Duodenal mucosa (tissue), 2 donors: ENCODE measurements around the gene PRICKLE3.
"Not testable (repeated sequence)": the region's sequence is repeated elsewhere in the genome, so short reads cannot be mapped to it uniquely, and the experiment has no call there.

Experiments used
- H3K27ac ChIP-seq: one replicate; pipeline ENCODE4 v1.7.0; 2013; ENCODE audit warnings: low read depth, low read length
- H3K27me3 ChIP-seq, 2 donors: one replicate each; pipeline ENCODE4 v1.7.0; 2013; ENCODE audit warnings: low read length in 2 of 2, control low read depth in 1 of 2; ENCODE audit not compliant: insufficient read depth in 2 of 2, control insufficient read depth in 1 of 2
- H3K36me3 ChIP-seq, 2 donors: one replicate each; pipeline ENCODE4 v1.7.0; 2013; ENCODE audit warnings: low read length in 2 of 2, control low read depth in 1 of 2; ENCODE audit not compliant: insufficient read depth in 2 of 2, control insufficient read depth in 1 of 2
- H3K4me1 ChIP-seq, 2 donors: one replicate each; pipeline ENCODE4 v1.7.0; 2013; ENCODE audit warnings: low read length in 2 of 2, control low read depth in 1 of 2; ENCODE audit not compliant: insufficient read depth in 2 of 2, control insufficient read depth in 1 of 2
- H3K4me3 ChIP-seq, 2 donors: one replicate each; pipeline ENCODE4 v1.7.0; 2013; ENCODE audit warnings: low read length in 2 of 2, low read depth in 1 of 2
- H3K9ac ChIP-seq, 2 donors: one replicate each; pipeline ENCODE4 v1.7.0; 2013; ENCODE audit warnings: low read length in 2 of 2, low read depth in 1 of 2
- H3K9me3 ChIP-seq, 2 donors: one replicate each; pipeline ENCODE4 v1.7.0; 2013; ENCODE audit warnings: low read length in 2 of 2, control low read depth in 1 of 2; ENCODE audit not compliant: control insufficient read depth in 1 of 2

PRICKLE3 gene

DNA sequence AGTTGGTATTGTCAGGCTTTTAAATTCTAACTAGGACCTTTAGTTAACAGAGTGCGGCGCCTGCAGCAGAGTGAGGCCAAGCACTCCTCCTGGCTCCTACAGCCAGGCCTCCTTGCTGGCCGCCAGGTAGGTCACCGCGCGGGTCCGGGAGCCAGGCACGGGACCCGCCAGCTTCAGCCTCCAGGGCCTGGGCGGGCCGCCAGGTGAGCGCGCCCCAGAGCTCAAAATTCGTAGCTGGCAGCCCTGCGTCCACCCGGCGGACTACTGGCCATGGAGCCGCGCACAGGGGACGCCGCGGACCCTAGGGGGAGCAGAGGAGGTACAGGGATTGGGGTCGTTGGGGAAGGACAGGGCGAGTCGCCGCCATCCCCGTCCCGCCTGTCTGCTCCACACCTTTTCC, 23.6 kb downstream of the PRICKLE3 start, which contains the start of gene MAGIX:
TSS of gene MAGIX (plus strand) at position 139 of the 400 bp plus-strand sequence. CDS start at position 271, 132 bp downstream.
- peak within 1 kb of the TSS; percentile 66 to 77 for H3K9ac ChIP-seq
- peaks cover 5 to 19% of the 10 kb centered on the region in 2 donors for H3K4me1 ChIP-seq
- peak within 1 kb of the TSS; percentile 92 for H3K27ac ChIP-seq
- H3K27me3 ChIP-seq = no peaks in the 10 kb centered on the region
- no peaks in the 10 kb centered on the region for H3K36me3 ChIP-seq
- peak within 1 kb of the TSS in 1 of 2 donors; percentile 61 for H3K4me3 ChIP-seq
- H3K9me3 ChIP-seq = no peaks in the 10 kb centered on the region

DNA sequence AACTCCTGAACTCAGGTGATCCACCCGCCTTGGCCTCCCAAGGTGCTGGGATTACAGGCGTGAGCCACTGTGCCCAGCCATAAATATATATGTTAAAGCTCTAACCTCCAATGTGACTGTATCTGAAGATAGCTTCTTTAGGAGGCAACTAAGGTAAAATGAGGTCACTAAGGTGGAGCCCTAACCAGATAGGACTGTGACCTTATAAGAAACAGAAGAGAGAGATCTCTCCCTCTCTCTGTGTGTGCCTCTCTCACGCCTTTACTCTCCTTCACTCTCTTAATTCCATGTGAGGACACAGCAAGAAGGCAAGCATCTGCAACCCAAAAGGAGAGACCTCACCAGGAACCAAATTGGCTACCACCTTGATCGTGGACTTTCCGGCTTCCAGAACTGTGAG, 24.5 kb downstream of the PRICKLE3 start:
- no peaks in the 10 kb centered on the region for H3K9me3 ChIP-seq
- H3K27ac ChIP-seq = no peak overlapping the region
- H3K4me1 ChIP-seq = peaks cover 0 to 13% of the 10 kb centered on the region in 2 donors
- no peaks in the 10 kb centered on the region for H3K27me3 ChIP-seq
- H3K4me3 ChIP-seq = no peak overlapping the region
- no peak overlapping the region for H3K9ac ChIP-seq
- H3K36me3 ChIP-seq = no peaks in the 10 kb centered on the region

DNA sequence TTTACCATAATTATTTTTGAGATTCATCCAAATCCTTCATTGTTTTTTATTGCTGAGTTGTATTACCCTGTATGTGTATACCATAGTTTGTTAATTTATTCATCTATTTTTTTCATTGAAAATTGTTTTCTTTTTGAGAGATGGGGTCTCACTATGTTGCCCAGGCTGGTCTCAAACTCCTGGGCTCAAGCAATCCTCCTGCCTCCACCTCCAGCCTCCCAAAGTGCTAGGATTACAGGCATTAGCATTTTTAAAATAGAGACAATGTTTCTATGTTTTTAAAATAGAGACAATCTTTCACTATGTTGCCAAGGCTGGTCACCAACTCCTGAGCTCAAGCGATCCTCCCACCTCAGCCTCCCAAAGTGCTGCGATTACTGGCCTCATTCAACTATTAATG, 25.3 kb downstream of the PRICKLE3 start:
- H3K27ac ChIP-seq = no peak overlapping the region
- H3K27me3 ChIP-seq = no peaks in the 10 kb centered on the region
- no peak overlapping the region for H3K4me3 ChIP-seq
- H3K9ac ChIP-seq = no peak overlapping the region
- no peaks in the 10 kb centered on the region for H3K36me3 ChIP-seq
- H3K9me3 ChIP-seq = no peaks in the 10 kb centered on the region
- H3K4me1 ChIP-seq = peaks cover 0 to 13% of the 10 kb centered on the region in 2 donors

DNA sequence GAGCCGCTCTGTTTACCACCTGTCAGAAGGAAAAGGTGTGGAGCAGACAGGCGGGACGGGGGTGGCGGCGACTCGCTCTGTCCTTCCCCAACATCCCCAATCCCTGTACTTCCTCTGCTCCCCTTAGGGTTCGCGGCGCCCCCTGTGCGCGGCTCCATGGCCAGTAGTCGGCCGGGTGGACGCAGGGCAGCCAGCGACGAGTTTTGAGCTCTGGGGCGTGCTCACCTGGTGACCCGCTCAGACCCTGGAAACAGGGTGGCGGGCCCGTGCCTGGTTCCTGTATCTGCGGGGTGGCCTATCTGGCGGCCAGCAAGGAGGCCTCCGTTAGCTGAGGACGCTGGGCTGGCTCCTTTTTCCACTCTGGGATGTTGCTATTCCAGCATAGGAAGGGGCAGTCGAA, 29.0 kb downstream of the PRICKLE3 start:
- Histone ChIP-seq H3K9me3 (no peaks in the 10 kb centered on the region), H3K9ac (no peak overlapping the region), H3K27me3 (no peaks in the 10 kb centered on the region), H3K4me1 (no peaks in the 10 kb centered on the region), H3K36me3 (no peaks in the 10 kb centered on the region), H3K4me3 (no peak overlapping the region), H3K27ac (no peak overlapping the region)

DNA sequence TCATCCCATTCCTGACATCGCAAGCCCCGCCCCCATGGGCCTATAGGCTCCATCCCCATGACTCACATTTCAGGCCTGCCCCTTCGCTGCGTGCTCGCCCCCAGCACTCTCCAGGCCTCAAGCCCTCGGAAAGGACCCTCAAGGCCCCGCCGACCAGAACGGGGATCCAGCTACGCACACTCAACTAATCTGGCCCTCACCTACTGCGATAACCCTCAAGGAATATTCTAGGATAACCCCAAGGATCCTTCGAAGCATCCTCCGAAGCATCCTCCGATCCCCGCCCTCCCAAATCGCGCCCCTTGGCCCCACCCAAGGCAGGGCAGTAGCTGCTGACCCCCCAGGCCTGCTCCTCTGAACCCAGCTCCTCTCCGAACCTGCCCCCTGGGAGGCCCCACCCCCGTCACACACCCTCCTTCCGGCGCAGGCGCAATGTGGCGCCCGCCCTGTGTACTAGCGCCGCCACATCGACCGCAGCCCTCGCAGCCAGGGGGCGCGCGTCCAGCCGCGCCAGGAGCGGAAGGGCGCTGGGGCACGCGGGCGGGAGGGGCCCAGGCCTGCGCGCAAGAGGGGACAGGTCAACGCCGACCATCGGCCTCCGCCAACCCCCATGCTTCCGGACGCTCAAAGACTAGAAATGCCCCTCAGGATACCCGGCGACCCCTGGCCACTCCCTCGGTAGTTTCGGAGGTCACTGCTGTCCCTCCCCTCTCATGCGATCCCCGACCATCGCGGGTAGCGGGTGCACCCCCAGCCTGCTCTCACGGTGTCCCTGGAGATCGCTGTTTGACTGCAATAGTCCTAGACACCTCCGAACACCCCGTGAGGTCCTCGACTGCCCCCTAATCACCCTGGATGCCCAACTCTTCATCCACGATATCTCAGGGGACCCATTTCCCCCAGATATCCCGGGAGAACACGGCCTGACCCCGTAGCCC, 30.0 kb downstream of the PRICKLE3 start:
- Histone ChIP-seq H3K36me3 (no peaks in the 10 kb centered on the region), H3K9me3 (no peaks in the 10 kb centered on the region), H3K9ac (peak overlapping the region; percentile 66 to 75), H3K4me3 (peak overlapping the region; percentile 61 to 70), H3K27me3 (no peaks in the 10 kb centered on the region), H3K4me1 (no peaks in the 10 kb centered on the region), H3K27ac (peak overlapping the region; percentile 91)

DNA sequence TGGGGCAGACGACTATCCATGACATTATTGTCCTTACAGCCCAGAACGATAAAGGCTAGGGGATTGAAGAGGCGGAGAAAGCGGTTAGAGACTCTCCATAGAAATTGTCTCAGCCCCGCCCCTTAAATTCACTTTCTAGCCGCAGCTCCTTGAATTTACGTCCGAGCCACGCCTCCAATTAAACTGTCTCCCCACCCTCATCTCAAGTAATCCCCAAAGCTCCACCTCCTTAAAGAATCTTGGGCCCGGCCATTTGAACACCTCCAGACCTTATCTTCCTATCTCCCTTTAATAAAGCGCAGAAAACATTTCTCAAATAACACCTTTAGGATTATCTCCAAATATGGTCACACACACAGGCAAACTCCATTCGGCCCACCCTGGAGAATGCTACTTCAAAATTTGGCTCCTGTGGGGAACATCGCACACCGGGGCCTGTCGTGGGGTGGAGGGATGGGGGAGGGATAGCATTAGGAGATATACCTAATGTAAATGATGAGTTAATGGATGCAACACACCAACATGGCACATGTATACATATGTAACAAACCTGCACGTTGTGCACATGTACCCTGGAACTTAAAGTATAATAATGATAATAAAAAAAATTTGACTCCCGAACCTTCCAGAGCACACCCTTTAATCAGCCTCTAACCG, 30.8 kb downstream of the PRICKLE3 start:
- peak overlapping the region; percentile 91 for H3K27ac ChIP-seq
- peak overlapping the region; percentile 61 to 70 for H3K4me3 ChIP-seq
- H3K9ac ChIP-seq = peak overlapping the region; percentile 66 to 75
- no peaks in the 10 kb centered on the region for H3K36me3 ChIP-seq
- H3K27me3 ChIP-seq = no peaks in the 10 kb centered on the region
- no peaks in the 10 kb centered on the region for H3K4me1 ChIP-seq
- H3K9me3 ChIP-seq = no peaks in the 10 kb centered on the region

DNA sequence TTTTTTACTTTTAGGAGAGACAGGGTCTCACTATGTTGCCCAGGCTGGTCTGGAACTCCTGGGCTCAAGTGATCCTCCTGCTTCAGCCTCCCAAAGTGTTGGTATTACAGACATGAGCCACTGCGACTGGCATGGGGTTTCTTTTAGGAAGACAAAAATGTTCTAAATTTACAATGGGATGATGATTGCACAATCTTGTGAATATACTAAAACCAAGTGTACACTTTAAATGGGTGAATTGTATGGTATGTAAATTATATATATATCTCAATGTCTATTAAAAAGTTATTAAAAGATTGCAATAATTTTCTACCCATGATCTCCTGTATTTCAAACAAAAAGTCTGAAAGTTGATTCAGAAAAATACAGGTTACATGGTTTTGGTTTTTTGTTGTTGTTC, 32.7 kb downstream of the PRICKLE3 start:
- H3K36me3 ChIP-seq = no peaks in the 10 kb centered on the region
- H3K4me1 ChIP-seq = peaks cover 0 to 1% of the 10 kb centered on the region in 2 donors
- H3K9ac ChIP-seq = no peak overlapping the region
- no peaks in the 10 kb centered on the region for H3K27me3 ChIP-seq
- H3K4me3 ChIP-seq = no peak overlapping the region
- no peaks in the 10 kb centered on the region for H3K9me3 ChIP-seq
- no peak overlapping the region for H3K27ac ChIP-seq

DNA sequence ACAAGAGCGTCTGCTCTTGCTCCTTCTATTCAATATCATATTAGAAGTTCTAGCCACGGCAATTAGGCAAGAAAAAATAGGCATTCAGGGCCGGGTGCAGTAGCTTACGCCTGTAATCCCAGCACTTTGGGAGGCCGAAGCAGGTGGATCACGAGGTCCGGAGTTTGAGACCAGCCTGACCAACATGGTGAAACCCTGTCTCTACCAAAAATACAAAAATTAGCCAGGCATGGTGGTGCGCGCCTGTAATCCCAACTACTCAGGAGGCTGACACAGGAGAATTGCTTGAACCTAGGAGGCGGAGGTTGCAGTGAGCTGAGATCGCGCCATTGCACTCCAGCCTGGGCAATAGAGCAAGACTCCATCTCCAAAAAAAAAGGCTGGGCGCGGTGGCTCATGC, 36.9 kb downstream of the PRICKLE3 start:
- H3K27me3 ChIP-seq, H3K4me3 ChIP-seq, H3K9ac ChIP-seq, H3K27ac ChIP-seq, H3K4me1 ChIP-seq, H3K9me3 ChIP-seq, H3K36me3 ChIP-seq: not testable (repeated sequence)

DNA sequence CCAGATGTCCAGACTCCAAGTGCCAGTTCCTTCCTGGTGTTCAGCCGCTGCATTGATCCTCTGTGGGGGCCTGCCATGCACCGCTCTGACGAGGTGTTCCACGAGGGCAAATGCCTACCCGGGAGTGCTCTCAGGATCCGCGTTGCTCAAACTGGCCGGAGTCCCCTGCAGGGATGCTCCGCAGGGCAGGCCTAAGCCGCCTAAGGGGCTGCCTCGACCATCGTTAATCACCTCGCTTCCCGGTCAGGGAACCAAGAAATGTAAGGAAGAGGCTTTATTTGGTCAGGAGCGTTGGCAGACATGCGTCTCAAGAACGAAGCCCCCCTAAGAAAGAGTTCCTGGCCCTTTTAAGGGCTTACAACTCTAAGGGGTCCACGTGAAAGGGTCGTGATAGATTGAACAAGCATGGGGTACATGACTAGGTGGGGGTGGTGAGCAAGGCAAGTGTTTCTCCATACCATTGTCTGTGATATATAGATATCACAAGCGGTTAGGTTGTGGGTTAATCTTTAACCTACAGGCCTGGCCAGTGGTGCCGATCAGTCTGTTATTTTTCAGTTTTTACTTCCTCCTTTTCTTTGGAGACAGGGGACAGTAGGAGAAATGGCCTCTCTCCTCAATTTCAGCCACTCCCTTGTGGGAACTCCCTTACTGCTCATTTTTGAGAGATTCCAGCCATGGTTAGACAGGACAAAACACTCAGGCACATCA, 37.6 kb downstream of the PRICKLE3 start:
- H3K27me3 ChIP-seq, H3K9ac ChIP-seq, H3K4me1 ChIP-seq, H3K36me3 ChIP-seq, H3K4me3 ChIP-seq, H3K9me3 ChIP-seq: not testable (repeated sequence)
- H3K27ac ChIP-seq = peak overlapping the region; percentile 50

DNA sequence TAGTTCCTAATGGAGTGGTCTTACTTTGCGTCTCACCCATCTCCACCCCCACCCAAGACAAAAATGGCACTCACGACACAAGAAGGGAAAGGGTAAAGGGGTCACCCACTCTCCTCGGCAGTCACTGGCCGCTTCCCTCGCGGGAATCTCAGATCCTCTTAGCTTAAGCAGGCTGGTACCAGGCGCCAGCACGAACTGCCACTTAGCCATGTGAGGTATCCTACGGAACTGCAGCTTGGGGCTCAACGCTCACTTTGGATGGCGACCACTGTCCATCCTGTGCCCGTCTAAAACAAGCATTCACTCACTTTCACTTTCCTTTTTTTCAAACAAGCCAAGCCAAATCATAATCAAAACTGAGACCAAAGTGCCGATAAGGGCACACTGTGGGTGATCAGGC, 38.2 kb downstream of the PRICKLE3 start:
- Histone ChIP-seq H3K27me3 (no peaks in the 10 kb centered on the region), H3K27ac (no peak overlapping the region), H3K36me3 (no peaks in the 10 kb centered on the region), H3K9ac (no peak overlapping the region), H3K4me3 (no peak overlapping the region), H3K9me3 (no peaks in the 10 kb centered on the region), H3K4me1 (peaks cover 0 to 7% of the 10 kb centered on the region in 2 donors)
